ENCODE results near the gene CDC42BPB. TPM values are rescaled to one million over a fixed set of nuclear protein-coding genes. Genes with fewer than 3 reads are reported as not detected.

CDC42BPB gene
- polyA plus RNA-seq, 1 donor (not counting 4 experiments of a cell fraction or from before 2014, with no cell fraction given): 41.3 TPM

GRCh38 chr14:102967506-102967795, 89.9 kb downstream of the CDC42BPB start:
- dilution Hi-C loops (cut with MboI; ENCODE audit: extremely low pct_ligation_motif_present, low sequenced_read_pairs): no loop called here
- Histone ChIP-seq H3K27ac (ENCODE audit: control insufficient read depth, insufficient read depth, low read length) (no peak overlapping the region), H3K36me3 (ENCODE audit: control insufficient read depth in 2 of 2, extremely low read depth in 1 of 2, insufficient read depth in 2 of 2, low read length in 2 of 2) (peaks cover 44 to 60% of the 10 kb centered on the region in 2 experiments), H3K9me3 (ENCODE audit: control insufficient read depth, low read depth, low read length) (no peaks in the 10 kb centered on the region), H2AFZ (ENCODE audit: control insufficient read depth, low read length) (no peak overlapping the region), H3K4me2 (ENCODE audit: control insufficient read depth, extremely low read depth, insufficient read depth, low read depth, low read length) (no peak overlapping the region), H3K9me1 (ENCODE audit: control insufficient read depth, extremely low read depth, insufficient read depth, low read length) (no peaks in the 10 kb centered on the region), H3K4me1 (ENCODE audit: control insufficient read depth, extremely low read depth, insufficient read depth, low read length) (no peaks in the 10 kb centered on the region), H3K79me2 (ENCODE audit: control insufficient read depth, insufficient read depth, low read length) (no peaks in the 10 kb centered on the region), H3K4me3 (ENCODE audit: control insufficient read depth in 2 of 3, extremely low read depth in 1 of 3, insufficient read depth in 2 of 3, low read depth in 1 of 3, low read length in 3 of 3) (no peak overlapping the region), H4K20me1 (ENCODE audit: control insufficient read depth, extremely low read depth, insufficient read depth, low read length) (no peaks in the 10 kb centered on the region), H3K9ac (ENCODE audit: control insufficient read depth, extremely low read depth, insufficient read depth, low read length) (no peak overlapping the region), H3K27me3 (ENCODE audit: control insufficient read depth, extremely low read depth, insufficient read depth, low read length) (no peaks in the 10 kb centered on the region)
- FAIRE-seq (no peak), DNase-seq (ENCODE audit: low read depth, low spot score) (no peak)
- TF ChIP-seq, protein P1, sequence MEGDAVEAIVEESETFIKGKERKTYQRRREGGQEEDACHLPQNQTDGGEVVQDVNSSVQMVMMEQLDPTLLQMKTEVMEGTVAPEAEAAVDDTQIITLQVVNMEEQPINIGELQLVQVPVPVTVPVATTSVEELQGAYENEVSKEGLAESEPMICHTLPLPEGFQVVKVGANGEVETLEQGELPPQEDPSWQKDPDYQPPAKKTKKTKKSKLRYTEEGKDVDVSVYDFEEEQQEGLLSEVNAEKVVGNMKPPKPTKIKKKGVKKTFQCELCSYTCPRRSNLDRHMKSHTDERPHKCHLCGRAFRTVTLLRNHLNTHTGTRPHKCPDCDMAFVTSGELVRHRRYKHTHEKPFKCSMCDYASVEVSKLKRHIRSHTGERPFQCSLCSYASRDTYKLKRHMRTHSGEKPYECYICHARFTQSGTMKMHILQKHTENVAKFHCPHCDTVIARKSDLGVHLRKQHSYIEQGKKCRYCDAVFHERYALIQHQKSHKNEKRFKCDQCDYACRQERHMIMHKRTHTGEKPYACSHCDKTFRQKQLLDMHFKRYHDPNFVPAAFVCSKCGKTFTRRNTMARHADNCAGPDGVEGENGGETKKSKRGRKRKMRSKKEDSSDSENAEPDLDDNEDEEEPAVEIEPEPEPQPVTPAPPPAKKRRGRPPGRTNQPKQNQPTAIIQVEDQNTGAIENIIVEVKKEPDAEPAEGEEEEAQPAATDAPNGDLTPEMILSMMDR (optimal IDR thresholded peaks at IDR 0.05 in 1 of 3, IDR thresholded peaks at IDR 0.05 in 1 of 3, conservative IDR thresholded peaks at IDR 0.05 in 1 of 3; ENCODE audit: extremely low read depth in 1 of 3, insufficient read depth in 2 of 3, low read length in 3 of 3): no peak
- no peak for TF ChIP-seq EZH2 (IDR thresholded peaks at IDR 0.05; ENCODE audit: low read length)

- Histone ChIP-seq H3K9me3 (ENCODE audit: control insufficient read depth, low read depth, low read length) (no peaks in the 10 kb centered on the region), H3K4me1 (ENCODE audit: control insufficient read depth, extremely low read depth, insufficient read depth, low read length) (no peaks in the 10 kb centered on the region), H3K27me3 (ENCODE audit: control insufficient read depth, extremely low read depth, insufficient read depth, low read length) (no peaks in the 10 kb centered on the region), H3K4me3 (ENCODE audit: control insufficient read depth in 2 of 3, extremely low read depth in 1 of 3, insufficient read depth in 2 of 3, low read depth in 1 of 3, low read length in 3 of 3) (no peak overlapping the region), H3K9me1 (ENCODE audit: control insufficient read depth, extremely low read depth, insufficient read depth, low read length) (no peaks in the 10 kb centered on the region), H3K27ac (ENCODE audit: control insufficient read depth, insufficient read depth, low read length) (no peak overlapping the region), H3K9ac (ENCODE audit: control insufficient read depth, extremely low read depth, insufficient read depth, low read length) (no peak overlapping the region), H4K20me1 (ENCODE audit: control insufficient read depth, extremely low read depth, insufficient read depth, low read length) (no peaks in the 10 kb centered on the region), H3K36me3 (ENCODE audit: control insufficient read depth in 2 of 2, extremely low read depth in 1 of 2, insufficient read depth in 2 of 2, low read length in 2 of 2) (peaks cover 45 to 65% of the 10 kb centered on the region in 2 experiments), H2AFZ (ENCODE audit: control insufficient read depth, low read length) (no peak overlapping the region), H3K4me2 (ENCODE audit: control insufficient read depth, extremely low read depth, insufficient read depth, low read depth, low read length) (no peak overlapping the region), H3K79me2 (ENCODE audit: control insufficient read depth, insufficient read depth, low read length) (no peaks in the 10 kb centered on the region)
- dilution Hi-C loops (cut with MboI; ENCODE audit: extremely low pct_ligation_motif_present, low sequenced_read_pairs): no loop called here
- TF ChIP-seq, protein P1 (optimal IDR thresholded peaks at IDR 0.05 in 1 of 3, IDR thresholded peaks at IDR 0.05 in 1 of 3, conservative IDR thresholded peaks at IDR 0.05 in 1 of 3; ENCODE audit: extremely low read depth in 1 of 3, insufficient read depth in 2 of 3, low read length in 3 of 3): no peak
- no peak for TF ChIP-seq EZH2 (IDR thresholded peaks at IDR 0.05; ENCODE audit: low read length)
- FAIRE-seq: no peak
- DNase-seq (ENCODE audit: low read depth, low spot score): no peak
Observed at GRCh38 chr14:102966681-102967505, 90.5 kb downstream of the CDC42BPB start.
